Measurements from ENCODE around the gene TLN1. TPM values are rescaled to one million over a fixed set of nuclear protein-coding genes. Genes with fewer than 3 reads are reported as not detected.

The TLN1 gene
- total RNA-seq, 3 donors from 2014 or later = 163 to 497 (median 215) TPM

GRCh38 chr9:35732800-35733541 lies 976 bp upstream of the TLN1 start:
- Histone ChIP-seq H3K36me3 (peaks cover 3% of the 10 kb centered on the region), H3K27me3 (no peaks in the 10 kb centered on the region), H3K27ac (peak overlapping the region; percentile 98 to 99), H3K4me3 (peak overlapping the region; percentile 74 to 82 (median 79)), H3K9me3 (no peaks in the 10 kb centered on the region), H3K4me1 (peaks cover 7 to 21% of the 10 kb centered on the region in 2 donors)
- DNase-seq (ENCODE audit: low spot score in 2 of 2) = no peak
- TF ChIP-seq POLR2A (IDR thresholded peaks at IDR 0.05) (no peak), POLR2AphosphoS5 (IDR thresholded peaks at IDR 0.05) (no peak), CTCF (IDR thresholded peaks at IDR 0.05) (no peak)
- intact Hi-C loops (cut with DNase I; ENCODE audit: low total_unique reads) = no loop called here

GRCh38 chr9:35731415-35732184 lies 395 bp downstream of the TLN1 start:
- Histone ChIP-seq H3K27me3 (no peaks in the 10 kb centered on the region), H3K36me3 (no peaks in the 10 kb centered on the region), H3K9me3 (no peaks in the 10 kb centered on the region), H3K27ac (peak overlapping the region; percentile 98 to 99), H3K4me1 (peaks cover 13 to 30% of the 10 kb centered on the region in 2 donors), H3K4me3 (peak overlapping the region; percentile 74 to 82 (median 79))
- no peak for DNase-seq (ENCODE audit: low spot score in 2 of 2)
- no peak for TF ChIP-seq POLR2AphosphoS5 (IDR thresholded peaks at IDR 0.05)
- TF ChIP-seq POLR2A (IDR thresholded peaks at IDR 0.05) = no peak
- TF ChIP-seq CTCF (IDR thresholded peaks at IDR 0.05) = no peak
- intact Hi-C loops (cut with DNase I; ENCODE audit: low total_unique reads) = no loop called here

- TF ChIP-seq CTCF (IDR thresholded peaks at IDR 0.05) = no peak
- TF ChIP-seq POLR2A (IDR thresholded peaks at IDR 0.05) = no peak
- TF ChIP-seq POLR2AphosphoS5 (IDR thresholded peaks at IDR 0.05) = no peak
- H3K9me3 ChIP-seq = no peaks in the 10 kb centered on the region
- peaks cover 13 to 30% of the 10 kb centered on the region in 2 donors for H3K4me1 ChIP-seq
- intact Hi-C loops (cut with DNase I; ENCODE audit: low total_unique reads) = no loop called here
- H3K36me3 ChIP-seq = peaks cover 1% of the 10 kb centered on the region
- H3K27me3 ChIP-seq = no peaks in the 10 kb centered on the region
- H3K4me3 ChIP-seq = peak overlapping the region; percentile 74 to 82 (median 79)
- peak overlapping the region; percentile 98 to 99 for H3K27ac ChIP-seq
- DNase-seq (ENCODE audit: low spot score in 2 of 2) = no peak
Measured at GRCh38 chr9:35730486-35730854, 1.5 kb downstream of the TLN1 start.

GRCh38 chr9:35729700-35730485 lies 2.1 kb downstream of the TLN1 start:
- DNase-seq (ENCODE audit: low spot score in 2 of 2) = peak in 1 of 2 donors; percentile 62
- peaks cover 13 to 30% of the 10 kb centered on the region in 2 donors for H3K4me1 ChIP-seq
- no peaks in the 10 kb centered on the region for H3K9me3 ChIP-seq
- peaks cover 7% of the 10 kb centered on the region for H3K36me3 ChIP-seq
- H3K27me3 ChIP-seq = no peaks in the 10 kb centered on the region
- intact Hi-C loops (cut with DNase I; ENCODE audit: low total_unique reads) = loop anchor here (1.0 kb wide), 1 partner anchor 34 kb away; no protein-coding TSS in a partner anchor
- peak overlapping the region; percentile 98 to 99 for H3K27ac ChIP-seq
- TF ChIP-seq POLR2AphosphoS5 (IDR thresholded peaks at IDR 0.05) (peak in 1 of 3 donors; percentile 6), CTCF (IDR thresholded peaks at IDR 0.05) (peak; percentile 40 to 79 (median 52)), POLR2A (IDR thresholded peaks at IDR 0.05) (no peak)
- H3K4me3 ChIP-seq = peak overlapping the region; percentile 74 to 82 (median 79)

Data from breast epithelium (tissue), 4 donors.